NCI-H69 (cell line): ENCODE results near the gene KCNQ1.

Source experiments
- DNase-seq: peaks from one replicate; lab custom pipeline; 2025; lab: John Stamatoyannopoulos, UW

Gene KCNQ1

DNA sequence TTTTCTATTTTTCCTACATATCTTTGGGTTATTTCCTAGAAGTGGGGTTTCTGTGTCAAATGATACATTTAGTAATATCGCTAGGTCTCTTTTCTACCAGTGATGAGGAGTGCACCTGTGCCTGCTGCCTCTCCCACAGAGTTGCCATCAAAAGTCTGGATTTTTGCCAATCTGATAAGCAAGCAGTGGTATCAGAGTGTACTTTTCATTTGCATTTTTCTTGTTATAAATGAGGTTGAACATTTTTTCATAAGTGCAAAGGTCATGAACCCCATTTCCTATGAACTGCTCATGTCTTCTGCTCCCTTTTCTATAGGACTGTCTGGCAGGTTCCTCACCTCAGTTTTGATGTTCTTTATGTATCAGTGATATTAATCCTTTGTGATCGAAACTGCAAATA is 2.2 kb upstream of the KCNQ1 start:
- no peak for DNase-seq

- no peak for DNase-seq
Observed at GRCh38 chr11:2443406-2443805, 1.4 kb upstream of the KCNQ1 start.

GRCh38 chr11:2443881-2444820 is 657 bp upstream of the KCNQ1 start, which contains the start of gene TRPM5:
Gene TRPM5 (minus strand): TSS chr11:2444514. CDS start chr11:2423036, 21,478 bp downstream.
- peak; percentile 72 for DNase-seq

- DNase-seq, result no peak
Observed at GRCh38 chr11:2445746-2446551, 1.1 kb downstream of the KCNQ1 start.

GRCh38 chr11:2446590-2447252 is 1.9 kb downstream of the KCNQ1 start:
- no peak for DNase-seq

DNA sequence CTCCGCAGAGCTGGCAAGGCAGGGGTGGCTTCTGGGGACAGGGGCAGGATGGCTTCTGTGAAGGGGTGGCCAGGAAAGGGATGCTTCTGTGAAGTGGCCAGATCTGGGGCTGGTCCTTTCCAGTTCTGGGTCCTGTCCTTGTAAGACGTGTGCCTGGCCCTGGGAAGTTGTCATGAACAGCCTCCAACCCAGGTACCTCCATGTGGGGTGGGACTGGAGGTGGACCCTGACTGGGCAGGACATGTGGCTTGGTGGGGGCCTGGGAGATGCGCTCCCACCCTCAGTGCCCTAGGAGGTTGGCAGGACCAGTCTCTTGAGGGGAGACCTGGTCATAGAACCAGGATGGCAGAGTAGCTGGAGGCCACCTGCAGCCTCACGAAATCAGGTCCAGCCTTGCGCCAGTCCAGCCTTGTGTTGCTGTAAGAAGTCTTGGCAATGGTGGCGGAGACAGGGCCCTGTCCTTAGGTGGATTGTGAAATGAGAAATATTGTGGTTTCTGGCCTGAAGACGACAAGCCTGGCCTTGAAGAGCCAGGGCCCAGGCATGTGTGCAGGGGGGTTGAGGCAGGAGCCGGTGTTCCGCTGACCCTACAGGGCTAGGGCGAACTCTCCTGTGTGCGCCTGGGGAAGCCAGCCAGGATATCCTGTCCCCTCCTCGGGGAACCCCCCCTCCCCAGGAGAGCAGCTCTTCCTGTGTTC is 2.6 kb downstream of the KCNQ1 start:
- no peak for DNase-seq

DNA sequence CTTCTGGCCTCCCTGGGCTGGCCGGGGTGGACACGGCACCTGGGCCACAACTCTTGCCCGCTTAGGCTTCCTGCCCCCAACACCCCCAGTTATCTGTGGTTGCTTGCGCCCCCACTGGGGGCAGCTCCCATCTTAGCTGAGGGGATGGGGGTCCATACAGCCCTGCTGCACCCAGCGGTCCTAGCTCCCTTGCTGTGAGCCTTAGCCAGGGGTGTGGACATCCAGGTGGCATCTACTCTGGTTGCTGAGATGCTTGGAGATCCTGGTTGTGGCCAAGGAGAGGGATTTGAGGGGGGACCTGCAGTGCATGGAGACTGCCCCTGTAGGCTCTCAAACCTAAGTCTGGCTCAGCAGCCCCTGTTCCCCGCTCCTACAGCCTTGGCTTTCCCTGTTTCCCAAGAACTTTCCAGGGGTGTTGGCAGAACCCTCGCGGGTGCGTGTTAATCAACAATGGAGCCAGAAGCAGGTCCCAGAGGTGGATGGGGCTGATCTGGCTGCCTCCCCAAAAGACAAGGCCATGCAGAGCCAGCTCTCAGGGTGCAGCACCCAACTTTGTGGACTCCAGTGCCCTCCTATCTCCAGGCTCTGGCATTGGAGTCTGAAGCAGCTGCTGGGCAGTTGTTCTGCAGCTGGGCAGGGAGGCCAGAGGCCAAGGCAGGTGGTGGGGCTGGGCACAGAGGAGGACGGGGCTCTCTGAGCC is 3.3 kb downstream of the KCNQ1 start:
- DNase-seq, result no peak

DNA sequence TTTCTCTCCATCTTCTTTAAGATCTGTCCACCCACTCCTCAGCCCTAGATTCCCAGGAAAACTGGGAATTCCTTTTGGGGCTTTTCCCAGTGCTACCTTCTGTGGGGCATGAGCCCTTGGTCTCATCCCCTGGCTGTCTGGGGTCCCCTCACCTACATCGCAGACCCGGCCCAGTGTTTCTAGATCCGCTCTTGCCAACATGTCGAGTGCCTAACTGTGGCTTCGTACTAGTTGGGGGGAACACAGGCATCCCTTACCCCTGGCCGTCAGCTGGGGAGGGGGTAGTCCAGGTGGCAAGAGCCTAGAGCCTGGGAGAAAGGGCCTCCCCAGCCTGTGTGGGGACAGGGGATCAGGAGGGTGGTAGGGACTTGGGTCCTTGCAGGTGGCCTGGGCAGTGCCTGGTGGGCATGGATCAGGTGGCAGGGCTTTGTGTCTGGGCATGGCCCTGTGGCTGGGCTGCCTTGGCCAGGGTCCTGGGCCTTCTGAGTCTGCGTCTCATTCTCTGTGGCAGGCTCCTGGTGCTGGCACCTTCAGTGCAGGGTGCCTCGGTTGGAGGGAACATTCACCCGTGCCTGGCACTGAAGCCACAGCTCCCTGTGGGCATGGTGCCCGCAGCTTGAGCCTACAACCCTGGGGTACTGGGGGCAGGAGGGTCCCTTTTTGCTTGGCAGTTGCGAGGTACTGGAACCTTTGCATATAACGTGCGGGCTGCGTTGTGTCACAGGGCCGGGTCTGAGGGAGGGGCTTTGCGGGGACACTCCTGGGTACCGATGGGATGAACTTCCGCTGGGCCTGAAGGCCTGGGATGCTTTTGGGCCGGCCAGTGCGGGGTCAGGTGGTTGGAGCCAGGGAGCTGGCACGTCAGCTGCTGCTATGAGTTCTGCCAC is 4.1 kb downstream of the KCNQ1 start:
- no peak for DNase-seq

DNA sequence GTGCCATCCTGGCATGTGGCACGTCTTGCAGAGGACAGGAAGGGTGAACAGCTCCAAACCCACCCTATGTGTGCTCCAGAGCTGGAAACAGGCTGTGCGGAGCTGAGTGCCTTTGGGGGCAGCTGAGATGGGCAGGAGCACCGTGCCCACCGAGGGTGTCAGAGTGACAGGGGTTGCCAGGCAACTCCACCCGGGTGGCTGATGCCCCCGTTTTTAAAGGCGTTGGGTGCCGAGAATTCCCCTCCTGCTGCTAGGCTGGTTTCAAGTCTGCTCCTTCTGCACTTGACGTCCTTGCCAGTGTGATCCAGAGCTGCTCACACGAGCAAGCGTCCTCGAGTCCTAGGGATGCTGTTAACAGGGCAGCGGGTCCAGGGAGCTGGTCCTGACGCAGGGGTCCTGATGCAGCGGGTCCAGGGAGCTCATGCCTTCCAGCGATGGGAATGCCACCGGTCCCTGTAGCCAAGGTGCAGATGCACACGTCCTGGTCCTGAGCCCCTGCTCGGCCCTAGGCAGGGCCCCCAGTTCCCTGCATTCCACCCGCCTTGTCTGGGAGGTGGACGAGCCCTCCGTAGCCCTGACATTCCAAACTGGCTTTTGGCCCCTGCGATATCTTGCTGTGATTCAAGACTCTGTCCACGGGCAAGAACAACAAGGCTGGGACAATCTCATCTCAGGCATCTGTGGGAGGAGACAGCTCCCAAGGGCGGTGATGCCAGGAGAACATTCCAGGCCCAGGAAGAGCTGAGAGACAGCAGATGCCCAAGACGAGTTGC is 4.9 kb downstream of the KCNQ1 start:
- DNase-seq, result no peak

- no peak for DNase-seq
Observed at GRCh38 chr11:2450321-2451041, 5.7 kb downstream of the KCNQ1 start.

DNA sequence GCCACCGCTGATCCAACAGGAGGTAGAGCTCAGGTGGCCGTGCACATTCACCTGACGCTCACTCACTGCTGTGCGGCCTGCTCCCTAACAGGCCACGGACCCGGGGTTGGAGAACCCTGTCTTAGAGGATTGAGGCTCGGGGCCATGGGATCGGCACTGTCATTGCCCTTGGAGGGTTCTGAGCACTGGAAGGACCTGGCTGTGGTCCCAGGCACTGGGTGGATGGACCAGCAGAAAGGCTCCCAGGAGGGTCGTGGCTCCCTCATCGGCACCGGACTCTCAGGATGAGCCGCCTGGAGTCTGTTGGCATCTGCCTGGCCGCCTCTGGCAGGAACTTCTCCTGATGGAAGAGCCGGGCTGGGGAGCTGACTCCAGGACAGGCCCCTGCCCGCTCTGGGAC is 6.5 kb downstream of the KCNQ1 start:
- no peak for DNase-seq

- no peak for DNase-seq
Observed at GRCh38 chr11:2451916-2452315, 7.1 kb downstream of the KCNQ1 start.

DNA sequence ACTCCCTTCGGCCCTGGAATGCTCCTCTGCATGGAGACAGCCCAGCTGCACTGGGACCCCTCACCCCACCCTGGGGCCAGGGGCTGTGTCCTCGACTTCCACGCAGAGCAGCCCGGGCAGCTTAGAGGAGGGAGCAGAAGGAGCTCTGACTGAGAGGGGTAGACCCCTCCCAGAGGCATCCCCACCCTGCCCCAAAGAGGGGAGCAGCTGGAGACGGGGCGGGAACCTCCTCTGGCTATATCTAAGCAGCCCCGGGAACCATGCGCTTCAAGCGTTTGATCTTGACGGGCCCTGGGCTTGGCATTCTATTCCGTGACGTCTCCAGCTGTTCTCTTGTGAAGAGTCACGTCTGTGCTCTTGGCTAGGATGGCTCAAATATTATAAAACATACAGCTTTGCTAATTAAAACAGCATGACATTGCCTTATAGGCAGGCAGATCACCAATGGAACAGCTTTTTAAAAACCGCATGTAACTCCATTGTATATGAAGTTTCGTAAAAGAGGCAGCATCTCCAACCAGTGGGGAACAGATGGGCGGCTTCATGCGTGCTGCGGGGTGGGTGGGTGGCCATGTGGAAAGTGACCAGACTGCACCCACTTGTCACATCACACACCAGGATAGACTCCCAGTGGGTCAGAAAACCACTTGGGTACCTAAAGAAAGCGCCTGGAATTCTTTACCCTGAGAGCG is 7.7 kb downstream of the KCNQ1 start:
- DNase-seq, result peak; percentile 77

DNA sequence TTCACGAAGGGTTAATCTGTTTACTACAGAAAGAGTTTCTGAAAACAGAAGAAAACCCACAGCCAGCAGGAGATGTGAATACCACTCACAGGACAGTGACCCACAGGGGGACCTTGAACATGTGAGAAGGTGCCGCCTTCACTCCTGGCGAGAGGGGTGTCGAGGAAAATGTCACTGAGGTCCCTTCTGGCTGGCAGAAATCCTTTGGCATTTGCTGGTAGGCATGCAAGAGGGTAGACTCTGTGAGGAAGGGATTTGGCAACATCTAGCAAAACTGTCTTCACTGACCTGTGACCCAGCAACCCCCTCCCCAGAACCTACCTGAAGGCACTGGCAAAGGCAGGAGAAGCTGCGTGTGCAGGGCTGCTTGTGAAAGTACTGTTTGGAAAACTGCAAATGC is 8.6 kb downstream of the KCNQ1 start:
- DNase-seq, result no peak

- no peak for DNase-seq
Observed at GRCh38 chr11:2458321-2458720, 13.5 kb downstream of the KCNQ1 start.

DNA sequence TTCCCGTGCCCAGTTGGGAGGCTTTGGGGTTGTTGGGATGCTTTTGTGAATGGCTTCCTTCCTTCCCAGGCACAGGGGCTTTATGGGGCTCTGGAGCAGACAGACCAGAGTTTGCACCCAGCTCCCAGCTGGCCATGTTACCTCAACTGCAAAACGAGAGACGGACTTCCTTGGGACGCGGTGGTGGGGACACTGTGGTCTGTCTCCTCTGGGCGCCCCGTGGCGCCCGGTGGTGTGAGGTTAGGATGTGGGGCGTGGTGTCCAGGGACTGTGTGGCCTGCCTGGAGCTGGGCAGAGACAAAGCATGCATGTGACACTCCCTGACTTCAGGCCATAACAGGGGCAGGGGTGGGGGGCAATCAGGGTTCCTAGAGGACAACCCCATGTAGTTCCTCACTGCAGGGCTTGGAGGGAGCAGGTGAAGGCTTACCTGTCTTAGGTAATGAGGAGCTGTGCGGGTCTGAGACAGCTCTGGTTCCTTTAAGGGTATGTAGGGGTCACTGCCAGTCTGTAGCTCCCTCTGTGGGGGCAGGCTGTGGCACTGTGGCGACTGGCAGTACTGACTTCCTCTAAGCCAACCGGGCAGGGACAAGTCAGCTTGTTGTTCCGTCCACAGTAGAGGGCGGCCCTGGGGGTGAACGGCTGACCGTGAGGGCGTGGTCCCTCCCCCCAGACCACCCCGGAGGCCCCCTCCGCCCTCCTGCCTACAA is 14.4 kb downstream of the KCNQ1 start:
- DNase-seq, result no peak

GRCh38 chr11:2459796-2460531 is 15.2 kb downstream of the KCNQ1 start:
- no peak for DNase-seq
